Panc1 (cell line): Measurements from ENCODE around the gene ZNF23.

ENCODE experiments used
- CTCF ChIP-seq: fragments of 450-650 bp; IDR thresholded peaks from 2 replicates; pipeline ENCODE4 v1.5.1; 2017; ENCODE audit warnings: mild to moderate bottlenecking
- TF ChIP-seq, protein P1 (sequence below), 2 experiments: IDR thresholded peaks; 2 replicates each; pipeline ENCODE4 v1.6.1; 2011 to 2012; ENCODE audit warnings: low read depth in 2 of 2, control low read depth in 1 of 2, low read length in 1 of 2, mild to moderate bottlenecking in 1 of 2, moderate library complexity in 1 of 2; ENCODE audit not compliant: insufficient read depth in 1 of 2

DNA sequence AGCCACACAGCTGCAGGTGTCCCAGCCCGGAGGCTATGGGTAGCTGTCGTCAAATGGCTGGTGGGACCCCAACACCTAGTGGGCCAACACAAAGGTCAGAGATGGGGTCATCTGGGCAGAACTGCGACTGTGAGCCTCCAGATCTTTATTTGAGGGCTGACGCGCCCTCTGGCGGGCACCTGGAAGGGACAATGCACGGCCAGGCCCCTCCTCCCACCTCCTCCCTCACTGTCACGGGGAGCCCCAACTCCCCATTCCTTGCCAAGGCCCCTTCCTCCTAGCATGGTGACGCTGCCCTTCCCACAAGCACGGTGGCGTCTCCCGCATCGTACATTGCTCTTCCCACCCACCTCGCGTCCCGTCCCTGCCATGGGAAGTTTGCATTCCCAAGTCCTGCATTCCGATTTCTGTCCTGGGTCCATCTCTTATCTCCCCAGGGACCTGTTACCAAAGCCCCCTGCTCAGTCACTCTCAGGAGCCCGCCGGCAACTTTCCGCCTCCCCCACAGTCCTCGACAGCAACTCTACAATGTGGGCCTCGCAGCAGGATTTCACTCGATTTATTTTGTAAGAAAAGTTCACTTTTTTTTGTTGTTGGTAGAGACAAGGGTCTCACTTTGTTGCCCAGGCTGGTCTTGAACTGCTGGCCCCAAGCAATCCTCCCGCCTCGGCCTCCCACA is 21.2 kb downstream of the ZNF23 start:
- peak; percentile 65 for TF ChIP-seq CTCF
- TF ChIP-seq, protein P1, sequence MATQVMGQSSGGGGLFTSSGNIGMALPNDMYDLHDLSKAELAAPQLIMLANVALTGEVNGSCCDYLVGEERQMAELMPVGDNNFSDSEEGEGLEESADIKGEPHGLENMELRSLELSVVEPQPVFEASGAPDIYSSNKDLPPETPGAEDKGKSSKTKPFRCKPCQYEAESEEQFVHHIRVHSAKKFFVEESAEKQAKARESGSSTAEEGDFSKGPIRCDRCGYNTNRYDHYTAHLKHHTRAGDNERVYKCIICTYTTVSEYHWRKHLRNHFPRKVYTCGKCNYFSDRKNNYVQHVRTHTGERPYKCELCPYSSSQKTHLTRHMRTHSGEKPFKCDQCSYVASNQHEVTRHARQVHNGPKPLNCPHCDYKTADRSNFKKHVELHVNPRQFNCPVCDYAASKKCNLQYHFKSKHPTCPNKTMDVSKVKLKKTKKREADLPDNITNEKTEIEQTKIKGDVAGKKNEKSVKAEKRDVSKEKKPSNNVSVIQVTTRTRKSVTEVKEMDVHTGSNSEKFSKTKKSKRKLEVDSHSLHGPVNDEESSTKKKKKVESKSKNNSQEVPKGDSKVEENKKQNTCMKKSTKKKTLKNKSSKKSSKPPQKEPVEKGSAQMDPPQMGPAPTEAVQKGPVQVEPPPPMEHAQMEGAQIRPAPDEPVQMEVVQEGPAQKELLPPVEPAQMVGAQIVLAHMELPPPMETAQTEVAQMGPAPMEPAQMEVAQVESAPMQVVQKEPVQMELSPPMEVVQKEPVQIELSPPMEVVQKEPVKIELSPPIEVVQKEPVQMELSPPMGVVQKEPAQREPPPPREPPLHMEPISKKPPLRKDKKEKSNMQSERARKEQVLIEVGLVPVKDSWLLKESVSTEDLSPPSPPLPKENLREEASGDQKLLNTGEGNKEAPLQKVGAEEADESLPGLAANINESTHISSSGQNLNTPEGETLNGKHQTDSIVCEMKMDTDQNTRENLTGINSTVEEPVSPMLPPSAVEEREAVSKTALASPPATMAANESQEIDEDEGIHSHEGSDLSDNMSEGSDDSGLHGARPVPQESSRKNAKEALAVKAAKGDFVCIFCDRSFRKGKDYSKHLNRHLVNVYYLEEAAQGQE (IDR thresholded peaks at IDR 0.05; ENCODE audit: insufficient read depth in 1 of 2, low read depth in 2 of 2, low read length in 1 of 2) = no peak
